ENCODE results near the gene IL15RA.

- TF ChIP-seq EZH2phosphoT487 (IDR thresholded peaks at IDR 0.05; ENCODE audit: insufficient read depth, low read depth) = no peak
- no peak for TF ChIP-seq EZH2 (IDR thresholded peaks at IDR 0.05; ENCODE audit: insufficient read depth, poor library complexity, severe bottlenecking)
Measured at GRCh38 chr10:5937016-5937415, 40.3 kb downstream of the IL15RA start.
